ENCODE measurements around the gene PROM1. TPM values are rescaled to one million over a fixed set of nuclear protein-coding genes. Genes with fewer than 3 reads are reported as not detected.

PROM1 gene
- total RNA-seq, 1 experiment from 2014 or later = 17.7 TPM

GRCh38 chr4:15968551-15969300, 115.1 kb downstream of the PROM1 start:
- no peak overlapping the region for H2AFZ ChIP-seq (ENCODE audit: low read depth, low read length, poor library complexity, severe bottlenecking)
- no TSS peak for BruUV-seq (replicated peaks)
- RAD21 ChIA-PET (ENCODE audit: low non-redundant PET in 1 of 2, low total read pairs in 2 of 2, uncharacterized antibody in 2 of 2, unreplicated experiment in 2 of 2) = no interaction called here

More at GRCh38 chr4:15968551-15969300, 115.1 kb downstream of the PROM1 start:
- H3K4me1 ChIP-seq (ENCODE audit: control insufficient read depth in 1 of 2, insufficient read depth in 2 of 2, low read length in 2 of 2) = no peaks in the 10 kb centered on the region
- no peaks in the 10 kb centered on the region for H3K27me3 ChIP-seq (ENCODE audit: insufficient read depth, low read length)
- no peaks in the 10 kb centered on the region for H3K36me3 ChIP-seq (ENCODE audit: control insufficient read depth in 1 of 2, insufficient read depth in 2 of 2, low read length in 2 of 2)
- ATAC-seq (no peak), DNase-seq (ENCODE audit: low read depth, low spot score) (no peak)
- no peak overlapping the region for H3K27ac ChIP-seq (ENCODE audit: low read depth, low read length)
- H3K79me2 ChIP-seq (ENCODE audit: insufficient read depth, low read length) = no peaks in the 10 kb centered on the region
- POLR2A ChIA-PET = no interaction called here
- intact Hi-C loops (cut with micrococcal nuclease) = no loop called here
- no peaks in the 10 kb centered on the region for H4K20me1 ChIP-seq (ENCODE audit: insufficient read depth)
- H3K9me3 ChIP-seq (ENCODE audit: control insufficient read depth in 1 of 2, insufficient read depth in 1 of 2, low read depth in 1 of 2, low read length in 2 of 2) = no peaks in the 10 kb centered on the region; a peak in 1 of 4 replicates
- no peaks in the 10 kb centered on the region for H3K9me2 ChIP-seq (ENCODE audit: insufficient read depth)
- H3K4me2 ChIP-seq (ENCODE audit: low read length) = no peak overlapping the region
- TF ChIP-seq SIN3A (IDR thresholded peaks at IDR 0.05; ENCODE audit: low read depth) = no peak
- TF ChIP-seq EZH2 (IDR thresholded peaks at IDR 0.05) = no peak
- TF ChIP-seq EGR1 (IDR thresholded peaks at IDR 0.05; ENCODE audit: low read depth) = no peak
- no peak for TF ChIP-seq ZFX (IDR thresholded peaks at IDR 0.05)
- TF ChIP-seq SP1 (IDR thresholded peaks at IDR 0.05; ENCODE audit: low read depth) = no peak
- no peak for TF ChIP-seq ATF3 (IDR thresholded peaks at IDR 0.05)
- no peak for TF ChIP-seq REST (IDR thresholded peaks at IDR 0.05; ENCODE audit: low read depth)
- TF ChIP-seq CTCF (IDR thresholded peaks at IDR 0.05 in 2 of 3, conservative IDR thresholded peaks at IDR 0.05 in 1 of 3; ENCODE audit: borderline replicate concordance in 1 of 3, insufficient read depth in 1 of 3, low read depth in 2 of 3, low read length in 2 of 3) = no peak
- TF ChIP-seq ZNF274 (IDR thresholded peaks at IDR 0.05; ENCODE audit: low read depth, low read length) = no peak
- TF ChIP-seq CBX3 (IDR thresholded peaks at IDR 0.05; ENCODE audit: low read depth) = no peak
- TF ChIP-seq POLR2AphosphoS5 (IDR thresholded peaks at IDR 0.05; ENCODE audit: low read depth, low read length) = no peak
- no peak for TF ChIP-seq SRF (IDR thresholded peaks at IDR 0.05; ENCODE audit: low read depth)
- no peak for TF ChIP-seq JUND (IDR thresholded peaks at IDR 0.05)
- TF ChIP-seq POLR2A (IDR thresholded peaks at IDR 0.05; ENCODE audit: borderline replicate concordance, extremely low read depth, insufficient read depth, insufficient read length) = no peak
- TF ChIP-seq EZH2phosphoT487 (IDR thresholded peaks at IDR 0.05; ENCODE audit: borderline replicate concordance) = no peak
- TF ChIP-seq TCF7L2 (IDR thresholded peaks at IDR 0.05; ENCODE audit: borderline replicate concordance, extremely low read depth, insufficient read depth, insufficient read length) = no peak
- no peak for TF ChIP-seq MAX (IDR thresholded peaks at IDR 0.05)
- TF ChIP-seq CEBPB (IDR thresholded peaks at IDR 0.05; ENCODE audit: low read depth) = no peak
- H3K9ac ChIP-seq (ENCODE audit: low read length) = no peak overlapping the region
- CTCF ChIA-PET = interaction anchor here (1.0 kb wide), 1 partner anchor 163 kb away, joined by 3 read pairs; no protein-coding TSS in a partner anchor
- H3K4me3 ChIP-seq (replicated peaks in 1 of 2; ENCODE audit: low read depth in 1 of 2, low read length in 2 of 2) = no peak overlapping the region

All from HCT116 (cell line).